A549 (cell line): ENCODE results near the gene DCUN1D1. TPM values are rescaled to one million over a fixed set of nuclear protein-coding genes. Genes with fewer than 3 reads are reported as not detected.

Experiments used
- ATAC-seq, 2 experiments: fragments of 200-7000 bp in 1 of 2; fragments of >200 bp in 1 of 2; cut with Nextera tagmentation in 1 of 2; cut with Tn5 transposase in 1 of 2; 3 replicates each; pipeline versions ENCODE4 v1.8.0 to v1.9.1; 2018 to 2020; ENCODE audit warnings: mild to moderate bottlenecking in 1 of 2, moderate library complexity in 1 of 2
- CTCF ChIA-PET: fragments of 300-600 bp; sonication (Branson Sonifier 250); formaldehyde crosslinking; extraction: SDS; loops from one replicate; lab custom pipeline; 2021; ENCODE audit warnings: antibody characterized with exemption, inconsistent platforms; lab: Yijun Ruan, JAX
- POLR2A ChIA-PET: fragments of 350-600 bp; formaldehyde crosslinking; extraction: SDS; loops from one replicate; lab custom pipeline; 2021; ENCODE audit warnings: antibody characterized with exemption, inconsistent platforms; lab: Yijun Ruan, JAX
- DNase-seq, 2 experiments: peaks; one replicate each; pipeline versions ENCODE4 v3.0.0 to v3.0.0-alpha.2; 2011 to 2016; ENCODE audit warnings: low read depth in 1 of 2, low spot score in 1 of 2
- FAIRE-seq: peaks from 2 replicates; lab custom pipeline; 2011; peaks lifted over from hg19 to GRCh38; lab: Jason Lieb, UNC
- H3K27ac ChIP-seq, 2 experiments: fragments of >200 bp; sonication (Bioruptor Twin); formaldehyde crosslinking; 3 replicates each; pipeline ENCODE4 v1.5.1; 2016 to 2017
- H3K4me1 ChIP-seq: fragments of >200 bp; sonication (Bioruptor Twin); formaldehyde crosslinking; 3 replicates; pipeline ENCODE4 v1.6.1; 2016
- H3K4me2 ChIP-seq: fragments of >200 bp; sonication (Bioruptor Twin); formaldehyde crosslinking; 3 replicates; pipeline ENCODE4 v1.6.1; 2016
- H3K4me3 ChIP-seq: fragments of >200 bp; sonication (Bioruptor Twin); formaldehyde crosslinking; 3 replicates; pipeline ENCODE4 v1.5.1; 2016
- H3K9me3 ChIP-seq: fragments of >200 bp; sonication (Bioruptor Twin); formaldehyde crosslinking; 3 replicates; pipeline ENCODE4 v1.6.1; 2016
- ATOH8 ChIP-seq: fragments of 250-450 bp; sonication (Bioruptor Pico); IDR thresholded peaks from 2 replicates; pipeline ENCODE4 v1.5.0; 2020; ENCODE audit warnings: low read depth, mild to moderate bottlenecking, moderate library complexity
- CBX2 ChIP-seq: fragments of 200-600 bp; sonication (generic); IDR thresholded peaks from 2 replicates; pipeline ENCODE4 v1.6.1; 2016; ENCODE audit warnings: low read depth, mild to moderate bottlenecking, borderline replicate concordance
- CEBPB ChIP-seq, 2 experiments: fragments of >200 bp in 1 of 2; sonication (Bioruptor Twin) in 1 of 2; formaldehyde crosslinking in 1 of 2; IDR thresholded peaks; 2 replicates each; pipeline ENCODE4 v1.6.1; 2012 to 2016
- CHD2 ChIP-seq: fragments of 150-350 bp; IDR thresholded peaks from 2 replicates; pipeline ENCODE4 v1.6.1; 2014; ENCODE audit warnings: low read length; ENCODE audit not compliant: partially characterized antibody
- ELK1 ChIP-seq: fragments of 150-350 bp; IDR thresholded peaks from 2 replicates; pipeline ENCODE4 v1.6.1; 2014; ENCODE audit warnings: low read depth, mild to moderate bottlenecking, low read length
- FOSL2 ChIP-seq, 2 experiments: fragments of 450-650 bp in 1 of 2; fragments of >200 bp in 1 of 2; sonication (Bioruptor Twin) in 1 of 2; formaldehyde crosslinking; IDR thresholded peaks; 2 replicates each; pipeline versions ENCODE4 v1.5.0 to v1.6.1; 2016 to 2020; ENCODE audit warnings: mild to moderate bottlenecking in 1 of 2, moderate library complexity in 1 of 2
- HMGXB4 ChIP-seq: fragments of 250-450 bp; sonication (Bioruptor Pico); IDR thresholded peaks from 2 replicates; pipeline ENCODE4 v1.5.0; 2021; ENCODE audit warnings: mild to moderate bottlenecking, moderate library complexity, borderline replicate concordance
- HOXB5 ChIP-seq: fragments of 250-450 bp; sonication (Bioruptor Pico); IDR thresholded peaks from 2 replicates; pipeline ENCODE4 v1.5.0; 2020; ENCODE audit warnings: mild to moderate bottlenecking, moderate library complexity
- KDM5A ChIP-seq: fragments of 200-600 bp; sonication (generic); IDR thresholded peaks from 2 replicates; pipeline ENCODE4 v1.6.1; 2016; ENCODE audit warnings: antibody characterized with exemption, mild to moderate bottlenecking
- MAFK ChIP-seq: fragments of 450-650 bp; IDR thresholded peaks from 2 replicates; pipeline ENCODE4 v1.6.1; 2014; ENCODE audit not compliant: partially characterized antibody
- MAX ChIP-seq: IDR thresholded peaks from 2 replicates; pipeline ENCODE4 v1.6.1; 2012
- MYC ChIP-seq: IDR thresholded peaks from 2 replicates; pipeline ENCODE4 v1.6.1; 2012; ENCODE audit warnings: mild to moderate bottlenecking, inconsistent platforms, low read length, improper control_type of control experiment, borderline replicate concordance
- PBX3 ChIP-seq: IDR thresholded peaks from 2 replicates; pipeline ENCODE4 v1.6.1; 2012
- RFX5 ChIP-seq: fragments of 450-650 bp; IDR thresholded peaks from 2 replicates; pipeline ENCODE4 v1.7.1; 2014; ENCODE audit warnings: antibody characterized with exemption, mild to moderate bottlenecking, moderate library complexity
- SREBF2 ChIP-seq: fragments of 450-650 bp; IDR thresholded peaks from 2 replicates; pipeline ENCODE4 v1.6.1; 2014; ENCODE audit warnings: mild to moderate bottlenecking, moderate library complexity
- ZFP36 ChIP-seq: fragments of 450-650 bp; IDR thresholded peaks from 2 replicates; pipeline ENCODE4 v1.6.1; 2014; ENCODE audit warnings: borderline replicate concordance; ENCODE audit not compliant: partially characterized antibody
- ZNF302 ChIP-seq: fragments of 250-450 bp; sonication (Bioruptor Pico); IDR thresholded peaks from 2 replicates; pipeline ENCODE4 v1.9.0; 2021; ENCODE audit warnings: inconsistent platforms, mild to moderate bottlenecking, moderate library complexity
- WGBS: methylation state at CpG from one replicate; pipeline ENCODE4 v1.1.6; 2017; ENCODE audit errors: missing lambda C conversion rate; 5-methylcytosine and 5-hydroxymethylcytosine counted together
- polyA plus RNA-seq, 4 experiments: library from polyadenylated mRNA; depleted of rRNA in 3 of 4; stranded (reverse); fragments of >200 nt; fragmentation: RNase III in 1 of 4; extraction: RNeasy Plus Mini Kit Qiagen cat#74134 plus additional on column Dnase treatment in 1 of 4; gene quantifications; 2 replicates in 3 of 4; 3 replicates in 1 of 4; pipeline ENCODE4 v1.2.3, GENCODE V29; 2011 to 2017

Gene DCUN1D1
- polyA plus RNA-seq, 2 of the 4 experiments (the other 2 are of a cell fraction) = 20.3 to 34.4 TPM

GRCh38 chr3:182969277-182969676, 11.1 kb downstream of the DCUN1D1 start:
- no peak; a peak in 1 of 6 replicates for ATAC-seq
- Histone ChIP-seq H3K27ac (peak overlapping the region; percentile 45 to 46; a peak in 2 of 6 replicates), H3K4me2 (peak overlapping the region; percentile 56), H3K4me3 (no peak overlapping the region), H3K9me3 (no peaks in the 10 kb centered on the region), H3K4me1 (peaks cover 34% of the 10 kb centered on the region)
- no peak for TF ChIP-seq PBX3
- no peak for TF ChIP-seq CEBPB (IDR thresholded peaks at IDR 0.05)
- no peak for TF ChIP-seq ZFP36
- TF ChIP-seq KDM5A = no peak
- TF ChIP-seq ZNF302 (CRISPR knock-in tag) = no peak
- TF ChIP-seq HMGXB4 (CRISPR knock-in tag) = no peak
- no peak for TF ChIP-seq RFX5
- TF ChIP-seq SREBF2 = no peak
- no peak for TF ChIP-seq CHD2
- no peak for TF ChIP-seq HOXB5 (CRISPR knock-in tag)
- TF ChIP-seq FOSL2 (IDR thresholded peaks at IDR 0.05) = no peak
- no peak for TF ChIP-seq FOSL2 (CRISPR knock-in tag; IDR thresholded peaks at IDR 0.05)
- no peak for TF ChIP-seq MYC
- no peak for TF ChIP-seq ELK1
- ChIA-PET CTCF (interaction anchor here (1.1 kb wide), 1 partner anchor 17 kb away, joined by 3 read pairs; no protein-coding TSS in a partner anchor), POLR2A (no interaction called here)
- no peak for FAIRE-seq
- peak in 1 of 2 experiments; percentile 8 for DNase-seq

GRCh38 chr3:182967218-182968204, 12.8 kb downstream of the DCUN1D1 start:
- CTCF ChIA-PET = no interaction called here
- FAIRE-seq (no peak), DNase-seq (no peak), ATAC-seq (no peak)
- 81% methylated on average over 6 of the region's 6 CpGs for WGBS
- Histone ChIP-seq H3K9me3 (no peaks in the 10 kb centered on the region), H3K4me2 (peak overlapping the region; percentile 23; the same call in 2 of the 3 replicates), H3K27ac (peak overlapping the region in 1 of 2 experiments; percentile 10; a peak in 1 of 6 replicates), H3K4me3 (no peak overlapping the region), H3K4me1 (peaks cover 34% of the 10 kb centered on the region)
- TF ChIP-seq MAX (no peak), CEBPB (IDR thresholded peaks at IDR 0.05) (no peak), CBX2 (no peak)
- POLR2A ChIA-PET = no interaction called here

- H3K4me3 ChIP-seq = no peak overlapping the region
- H3K4me2 ChIP-seq = no peak overlapping the region
- DNase-seq = no peak
- no peak for ATAC-seq
- H3K27ac ChIP-seq = no peak overlapping the region
- TF ChIP-seq MAFK = peak; percentile 72
- no peak for TF ChIP-seq ATOH8
- no peak for FAIRE-seq
- H3K9me3 ChIP-seq = no peaks in the 10 kb centered on the region
- POLR2A ChIA-PET = no interaction called here
- 83% methylated on average over 9 of the region's 9 CpGs for WGBS
- CTCF ChIA-PET = no interaction called here
- peaks cover 29% of the 10 kb centered on the region for H3K4me1 ChIP-seq
Measured at GRCh38 chr3:182965861-182966366, 14.4 kb downstream of the DCUN1D1 start.
